SKM-1 (cell line): ENCODE data around the gene MARCO.
"Not testable (repeated sequence)": the region's sequence is repeated elsewhere in the genome, so short reads cannot be mapped to it uniquely, and the experiment has no call there.

ENCODE experiments used
- DNase-seq: peaks from one replicate; lab custom pipeline; 2025; ENCODE audit not compliant: unreplicated experiment; lab: John Stamatoyannopoulos, UW

Gene MARCO

GRCh38 chr2:118925476-118925875 is 16.5 kb upstream of the MARCO start:
- DNase-seq, result no peak

- DNase-seq, result no peak
Observed at GRCh38 chr2:118925981-118926380, 16.0 kb upstream of the MARCO start.

- DNase-seq, result no peak
Observed at GRCh38 chr2:118929059-118929458, 12.9 kb upstream of the MARCO start.

- no peak for DNase-seq
Observed at GRCh38 chr2:118932949-118933348, 9.0 kb upstream of the MARCO start.

- no peak for DNase-seq
Observed at GRCh38 chr2:118936306-118936705, 5.7 kb upstream of the MARCO start.

- no peak for DNase-seq
Observed at GRCh38 chr2:118936936-118937335, 5.1 kb upstream of the MARCO start.

- DNase-seq, result no peak
Observed at GRCh38 chr2:118937817-118938216, 4.2 kb upstream of the MARCO start.

- no peak for DNase-seq
Observed at GRCh38 chr2:118939994-118940393, 2.0 kb upstream of the MARCO start.

- peak; percentile 37 for DNase-seq
Observed at GRCh38 chr2:118940486-118941120, 1.4 kb upstream of the MARCO start.

- no peak for DNase-seq
Observed at GRCh38 chr2:118943286-118943685, 1.3 kb downstream of the MARCO start.

- no peak for DNase-seq
Observed at GRCh38 chr2:118945881-118946280, 3.9 kb downstream of the MARCO start.

GRCh38 chr2:118948266-118948665 is 6.3 kb downstream of the MARCO start:
- not testable (repeated sequence) for DNase-seq

- no peak for DNase-seq
Observed at GRCh38 chr2:118954297-118955060, 12.5 kb downstream of the MARCO start.

- DNase-seq, result no peak
Observed at GRCh38 chr2:118965737-118966136, 23.7 kb downstream of the MARCO start.

- DNase-seq, result no peak
Observed at GRCh38 chr2:118967124-118967880, 25.3 kb downstream of the MARCO start.

GRCh38 chr2:118968042-118968441 is 26.0 kb downstream of the MARCO start:
- no peak for DNase-seq

GRCh38 chr2:118968961-118969733 is 27.2 kb downstream of the MARCO start:
- DNase-seq, result no peak

- DNase-seq, result no peak
Observed at GRCh38 chr2:118969734-118970395, 27.9 kb downstream of the MARCO start.

- DNase-seq, result no peak
Observed at GRCh38 chr2:118970396-118971135, 28.6 kb downstream of the MARCO start.
